K562 (cell line): ENCODE results near the gene TTLL10. TPM values are rescaled to one million over a fixed set of nuclear protein-coding genes. Genes with fewer than 3 reads are reported as not detected.
A peak's percentile ranks its signal among the peaks of the same experiment; 100 is the strongest.

Experiments used
- BCOR ChIP-seq: fragments of 450-650 bp; IDR thresholded peaks from 2 replicates; pipeline ENCODE4 v1.6.1; 2016
- CBX1 ChIP-seq: sonication (generic); IDR thresholded peaks from 2 replicates; pipeline ENCODE4 v1.6.1; 2016; ENCODE audit warnings: antibody characterized with exemption, low read depth, mild to moderate bottlenecking
- CBX3 ChIP-seq, 2 experiments: IDR thresholded peaks; 1 replicate in 1 of 2; 2 replicates in 1 of 2; pipeline ENCODE4 v1.6.1; 2012; ENCODE audit warnings: inconsistent platforms in 2 of 2, low read length in 2 of 2, borderline replicate concordance in 1 of 2, control low read depth in 1 of 2
- CXXC5 ChIP-seq: fragments of 250-450 bp; sonication (Bioruptor Pico); IDR thresholded peaks from 2 replicates; pipeline ENCODE4 v1.8.0; 2022; ENCODE audit warnings: inconsistent platforms, mild to moderate bottlenecking, moderate library complexity
- ESRRA ChIP-seq: fragments of 450-650 bp; IDR thresholded peaks from 2 replicates; pipeline ENCODE4 v1.6.1; 2014; ENCODE audit warnings: low read depth, mild to moderate bottlenecking, moderate library complexity, borderline replicate concordance
- EWSR1 ChIP-seq: fragments of 450-650 bp; IDR thresholded peaks from 2 replicates; pipeline ENCODE4 v1.6.1; 2018; ENCODE audit warnings: borderline replicate concordance, mild to moderate bottlenecking, low read depth, moderate library complexity; ENCODE audit not compliant: partially characterized antibody
- FOS ChIP-seq: IDR thresholded peaks from 3 replicates; pipeline ENCODE4 v1.6.1; 2011; ENCODE audit not compliant: insufficient read length; ENCODE audit errors: extremely low read depth
- FOXP4 ChIP-seq: sonication (generic); formaldehyde crosslinking; IDR thresholded peaks from 2 replicates; pipeline ENCODE4 v1.8.0; 2022; ENCODE audit warnings: mild to moderate bottlenecking, missing genetic modification reagents, borderline replicate concordance
- HDAC8 ChIP-seq: fragments of 450-650 bp; IDR thresholded peaks from 2 replicates; pipeline ENCODE4 v1.6.1; 2016; ENCODE audit warnings: mild to moderate bottlenecking, missing genetic modification characterization, moderate library complexity, missing compliant biosample characterization
- JUND ChIP-seq, 2 experiments: IDR thresholded peaks; 2 replicates in 1 of 2; 3 replicates in 1 of 2; pipeline ENCODE4 v1.6.1; 2011; ENCODE audit warnings: borderline replicate concordance in 2 of 2, low read depth in 2 of 2, low read length in 2 of 2, improper control_type of control experiment in 1 of 2, missing biosample characterization in 1 of 2, missing genetic modification characterization in 1 of 2, missing genetic modification reagents in 1 of 2
- KDM5B ChIP-seq: fragments of 200-600 bp; sonication (generic); IDR thresholded peaks from 2 replicates; pipeline ENCODE4 v1.6.1; 2012; ENCODE audit warnings: low read depth, mild to moderate bottlenecking, moderate library complexity, low read length, control low read depth, inconsistent platforms; ENCODE audit not compliant: insufficient replicate concordance
- MEF2D ChIP-seq: conservative IDR thresholded peaks from 2 replicates; pipeline ENCODE4 v1.6.1; 2016; ENCODE audit warnings: low read depth, missing genetic modification characterization, missing compliant biosample characterization
- NFIC ChIP-seq: fragments of 450-650 bp; IDR thresholded peaks from 2 replicates; pipeline ENCODE4 v1.6.1; 2017; ENCODE audit warnings: mild to moderate bottlenecking, inconsistent platforms
- NFXL1 ChIP-seq: fragments of 450-650 bp; formaldehyde crosslinking; IDR thresholded peaks from 2 replicates; pipeline ENCODE4 v1.4.0; 2021; ENCODE audit warnings: mild to moderate bottlenecking
- NR4A1 ChIP-seq, 2 experiments: fragments of 250-450 bp in 1 of 2; fragments of 450-650 bp in 1 of 2; sonication (Bioruptor Pico) in 1 of 2; IDR thresholded peaks; 2 replicates each; pipeline versions ENCODE4 v1.4.0 to v1.6.1; 2016 to 2020; ENCODE audit warnings: mild to moderate bottlenecking in 2 of 2, missing compliant biosample characterization in 1 of 2, missing genetic modification characterization in 1 of 2, moderate library complexity in 1 of 2
- PHF8 ChIP-seq: fragments of 200-600 bp; sonication (generic); IDR thresholded peaks from 2 replicates; pipeline ENCODE4 v1.6.1; 2012; ENCODE audit warnings: mixed run types, mild to moderate bottlenecking, inconsistent platforms, low read length, moderate library complexity, borderline replicate concordance
- SMC3 ChIP-seq: conservative IDR thresholded peaks from 2 replicates; pipeline ENCODE4 v1.6.1; 2011; ENCODE audit warnings: low read depth, low read length, improper control_type of control experiment; ENCODE audit not compliant: insufficient read depth
- SRF ChIP-seq, 2 experiments: fragments of 250-450, 450-650 bp in 1 of 2; sonication (Bioruptor Pico) in 1 of 2; sonication (generic) in 1 of 2; formaldehyde crosslinking; IDR thresholded peaks; 2 replicates each; pipeline versions ENCODE4 v1.5.0 to v1.5.1; 2020 to 2022; ENCODE audit warnings: mild to moderate bottlenecking in 1 of 2, missing genetic modification reagents in 1 of 2
- TAF7 ChIP-seq: fragments of 450-650 bp; IDR thresholded peaks from 2 replicates; pipeline ENCODE4 v1.6.1; 2016; ENCODE audit warnings: missing genetic modification characterization, missing compliant biosample characterization
- ZBTB12 ChIP-seq: fragments of 250-450 bp; sonication (Bioruptor Pico); IDR thresholded peaks from 2 replicates; pipeline ENCODE4 v1.4.0; 2020
- ZNF347 ChIP-seq: fragments of 450-650 bp; formaldehyde crosslinking; IDR thresholded peaks from 2 replicates; pipeline ENCODE4 v1.4.0; 2020; ENCODE audit warnings: low read depth, mild to moderate bottlenecking, moderate library complexity
- ZNF384 ChIP-seq: IDR thresholded peaks from 2 replicates; pipeline ENCODE4 v1.6.1; 2012; ENCODE audit warnings: low read depth, low read length, improper control_type of control experiment
- ZNF511 ChIP-seq: sonication (generic); formaldehyde crosslinking; IDR thresholded peaks from 2 replicates; pipeline ENCODE4 v1.8.0; 2022; ENCODE audit warnings: mild to moderate bottlenecking, missing genetic modification reagents
- polyA plus RNA-seq, 8 experiments: library from polyadenylated mRNA; depleted of rRNA in 4 of 8; stranded (reverse) in 5 of 8; unstranded in 3 of 8; fragments of >200 nt; fragmentation: Nextera tagmentation in 2 of 8; fragmentation: Illumina TruSeq in 1 of 8; extraction: Ambion mirVana in 2 of 8; extraction: Trizol in 1 of 8; gene quantifications; 2 replicates each; pipeline versions ENCODE4 v1.2.1 to v1.2.3, GENCODE V29; 2011 to 2014; ENCODE audit warnings: inconsistent platforms in 1 of 8, missing spikeins in 1 of 8
- total RNA-seq, 7 experiments: library from RNA; depleted of rRNA in 6 of 7; stranded (reverse); fragments of >200 nt in 6 of 7; fragmentation: Illumina TruSeq in 2 of 7; extraction: Trizol in 2 of 7; gene quantifications; 2 replicates each; pipeline versions ENCODE4 v1.2.1 to v1.2.3, GENCODE V29; 2011 to 2021; ENCODE audit warnings: low replicate concordance in 1 of 7

Gene TTLL10
- total and polyA plus RNA-seq, 9 of the 15 experiments (the other 6 are each of a cell fraction or from before 2014, with no cell fraction given): not detected

- TF ChIP-seq ESRRA: peak; percentile 40; the same call in 1 of the 2 replicates
- peak; percentile 66; the same call in 1 of the 2 replicates for TF ChIP-seq CBX1
- peak; percentile 45 for TF ChIP-seq KDM5B
- TF ChIP-seq NR4A1 (CRISPR knock-in tag; IDR thresholded peaks at IDR 0.05): no peak
- TF ChIP-seq NR4A1 (tag; IDR thresholded peaks at IDR 0.05): no peak
- no peak for TF ChIP-seq SMC3
- TF ChIP-seq BCOR: no peak
- TF ChIP-seq ZNF347: no peak
- TF ChIP-seq MEF2D (tag): no peak
- TF ChIP-seq NFIC: peak; percentile 62
- peak; percentile 81 for TF ChIP-seq JUND (IDR thresholded peaks at IDR 0.05; ENCODE audit: borderline replicate concordance, low read depth, low read length)
- TF ChIP-seq JUND (tag; IDR thresholded peaks at IDR 0.05; ENCODE audit: borderline replicate concordance, low read depth, low read length): peak; percentile 28; the same call in 1 of the 3 replicates
- peak; percentile 88 for TF ChIP-seq CXXC5
- TF ChIP-seq EWSR1: no peak
- peak; percentile 29; the same call in 1 of the 2 replicates for TF ChIP-seq ZNF511
- TF ChIP-seq CBX3 (IDR thresholded peaks at IDR 0.05; ENCODE audit: borderline replicate concordance in 1 of 2, low read length in 2 of 2): no peak
- TF ChIP-seq PHF8: peak; percentile 59; the same call in 1 of the 2 replicates
- peak; percentile 73 for TF ChIP-seq ZBTB12 (CRISPR knock-in tag)
- TF ChIP-seq TAF7 (tag): no peak
- TF ChIP-seq ZNF384: no peak
- TF ChIP-seq NFXL1 (CRISPR knock-in tag): no peak
- TF ChIP-seq FOS: no peak
- TF ChIP-seq HDAC8 (tag): no peak
- TF ChIP-seq FOXP4 (CRISPR knock-in tag): no peak
- peak in 1 of 2 experiments; percentile 25; a peak in 1 of 4 replicates for TF ChIP-seq SRF (CRISPR knock-in tag; IDR thresholded peaks at IDR 0.05)
Measured at GRCh38 chr1:1200876-1201810, 27.5 kb downstream of the TTLL10 start (continued).
